ENCODE measurements around the gene ERI3. TPM values are rescaled to one million over a fixed set of nuclear protein-coding genes. Genes with fewer than 3 reads are reported as not detected.
A peak's percentile ranks its signal among the peaks of the same experiment; 100 is the strongest.

ERI3 gene
- total RNA-seq, 1 experiment from 2014 or later, result 74.7 TPM

GRCh38 chr1:44262414-44262813 lies 92.6 kb downstream of the ERI3 start (continued):
- TF ChIP-seq ERG (CRISPR knock-in tag; IDR thresholded peaks at IDR 0.05) (no peak), ZBTB21 (CRISPR knock-in tag; IDR thresholded peaks at IDR 0.05; ENCODE audit: borderline replicate concordance) (no peak), ETV6 (CRISPR knock-in tag; IDR thresholded peaks at IDR 0.05) (no peak)
- TF ChIP-seq, protein P1, sequence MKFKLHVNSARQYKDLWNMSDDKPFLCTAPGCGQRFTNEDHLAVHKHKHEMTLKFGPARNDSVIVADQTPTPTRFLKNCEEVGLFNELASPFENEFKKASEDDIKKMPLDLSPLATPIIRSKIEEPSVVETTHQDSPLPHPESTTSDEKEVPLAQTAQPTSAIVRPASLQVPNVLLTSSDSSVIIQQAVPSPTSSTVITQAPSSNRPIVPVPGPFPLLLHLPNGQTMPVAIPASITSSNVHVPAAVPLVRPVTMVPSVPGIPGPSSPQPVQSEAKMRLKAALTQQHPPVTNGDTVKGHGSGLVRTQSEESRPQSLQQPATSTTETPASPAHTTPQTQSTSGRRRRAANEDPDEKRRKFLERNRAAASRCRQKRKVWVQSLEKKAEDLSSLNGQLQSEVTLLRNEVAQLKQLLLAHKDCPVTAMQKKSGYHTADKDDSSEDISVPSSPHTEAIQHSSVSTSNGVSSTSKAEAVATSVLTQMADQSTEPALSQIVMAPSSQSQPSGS (CRISPR knock-in tag; IDR thresholded peaks at IDR 0.05; ENCODE audit: borderline replicate concordance, low read depth), result no peak
- TF ChIP-seq, protein P2, sequence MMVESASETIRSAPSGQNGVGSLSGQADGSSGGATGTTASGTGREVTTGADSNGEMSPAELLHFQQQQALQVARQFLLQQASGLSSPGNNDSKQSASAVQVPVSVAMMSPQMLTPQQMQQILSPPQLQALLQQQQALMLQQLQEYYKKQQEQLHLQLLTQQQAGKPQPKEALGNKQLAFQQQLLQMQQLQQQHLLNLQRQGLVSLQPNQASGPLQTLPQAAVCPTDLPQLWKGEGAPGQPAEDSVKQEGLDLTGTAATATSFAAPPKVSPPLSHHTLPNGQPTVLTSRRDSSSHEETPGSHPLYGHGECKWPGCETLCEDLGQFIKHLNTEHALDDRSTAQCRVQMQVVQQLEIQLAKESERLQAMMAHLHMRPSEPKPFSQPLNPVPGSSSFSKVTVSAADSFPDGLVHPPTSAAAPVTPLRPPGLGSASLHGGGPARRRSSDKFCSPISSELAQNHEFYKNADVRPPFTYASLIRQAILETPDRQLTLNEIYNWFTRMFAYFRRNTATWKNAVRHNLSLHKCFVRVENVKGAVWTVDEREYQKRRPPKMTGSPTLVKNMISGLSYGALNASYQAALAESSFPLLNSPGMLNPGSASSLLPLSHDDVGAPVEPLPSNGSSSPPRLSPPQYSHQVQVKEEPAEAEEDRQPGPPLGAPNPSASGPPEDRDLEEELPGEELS (CRISPR knock-in tag; IDR thresholded peaks at IDR 0.05), result no peak

- ChIA-PET POLR2A (no interaction called here), CTCF (interaction anchor here (0.8 to 1.8 kb wide), 18 partner anchors 9 to 391 kb away, joined by 3 to 14 read pairs (median 5); no protein-coding TSS in a partner anchor)
- Mint-ChIP-seq H3K9me3 (no peaks in the 10 kb centered on the region), H3K4me1 (peaks cover 55% of the 10 kb centered on the region), H3K4me3 (no peak overlapping the region), H3K36me3 (no peaks in the 10 kb centered on the region), H3K27ac (peak overlapping the region; percentile 81), H3K27me3 (ENCODE audit: low read depth) (no peaks in the 10 kb centered on the region)
- DNase-seq (ENCODE audit: low spot score) (no peak), ATAC-seq (no peak)
- TF ChIP-seq TCF7 (CRISPR knock-in tag; IDR thresholded peaks at IDR 0.05; ENCODE audit: low read depth) (no peak), ELF4 (CRISPR knock-in tag; IDR thresholded peaks at IDR 0.05; ENCODE audit: low read depth) (no peak), ZNF121 (CRISPR knock-in tag; IDR thresholded peaks at IDR 0.05) (no peak), NFATC4 (CRISPR knock-in tag; IDR thresholded peaks at IDR 0.05) (no peak), USF2 (CRISPR knock-in tag; IDR thresholded peaks at IDR 0.05) (no peak), OVOL2 (CRISPR knock-in tag; IDR thresholded peaks at IDR 0.05; ENCODE audit: borderline replicate concordance) (no peak), CBFB (CRISPR knock-in tag; IDR thresholded peaks at IDR 0.05; ENCODE audit: low read depth) (no peak), MAX (CRISPR knock-in tag; IDR thresholded peaks at IDR 0.05) (no peak), SOX15 (CRISPR knock-in tag; IDR thresholded peaks at IDR 0.05) (no peak), ATF1 (CRISPR knock-in tag; IDR thresholded peaks at IDR 0.05) (no peak), ZNF416 (CRISPR knock-in tag; IDR thresholded peaks at IDR 0.05) (no peak)
- TF ChIP-seq, protein P3, sequence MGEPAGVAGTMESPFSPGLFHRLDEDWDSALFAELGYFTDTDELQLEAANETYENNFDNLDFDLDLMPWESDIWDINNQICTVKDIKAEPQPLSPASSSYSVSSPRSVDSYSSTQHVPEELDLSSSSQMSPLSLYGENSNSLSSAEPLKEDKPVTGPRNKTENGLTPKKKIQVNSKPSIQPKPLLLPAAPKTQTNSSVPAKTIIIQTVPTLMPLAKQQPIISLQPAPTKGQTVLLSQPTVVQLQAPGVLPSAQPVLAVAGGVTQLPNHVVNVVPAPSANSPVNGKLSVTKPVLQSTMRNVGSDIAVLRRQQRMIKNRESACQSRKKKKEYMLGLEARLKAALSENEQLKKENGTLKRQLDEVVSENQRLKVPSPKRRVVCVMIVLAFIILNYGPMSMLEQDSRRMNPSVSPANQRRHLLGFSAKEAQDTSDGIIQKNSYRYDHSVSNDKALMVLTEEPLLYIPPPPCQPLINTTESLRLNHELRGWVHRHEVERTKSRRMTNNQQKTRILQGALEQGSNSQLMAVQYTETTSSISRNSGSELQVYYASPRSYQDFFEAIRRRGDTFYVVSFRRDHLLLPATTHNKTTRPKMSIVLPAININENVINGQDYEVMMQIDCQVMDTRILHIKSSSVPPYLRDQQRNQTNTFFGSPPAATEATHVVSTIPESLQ (CRISPR knock-in tag; IDR thresholded peaks at IDR 0.05), result no peak
- TF ChIP-seq, protein P2 (CRISPR knock-in tag; IDR thresholded peaks at IDR 0.05), result no peak
- TF ChIP-seq, protein P4, sequence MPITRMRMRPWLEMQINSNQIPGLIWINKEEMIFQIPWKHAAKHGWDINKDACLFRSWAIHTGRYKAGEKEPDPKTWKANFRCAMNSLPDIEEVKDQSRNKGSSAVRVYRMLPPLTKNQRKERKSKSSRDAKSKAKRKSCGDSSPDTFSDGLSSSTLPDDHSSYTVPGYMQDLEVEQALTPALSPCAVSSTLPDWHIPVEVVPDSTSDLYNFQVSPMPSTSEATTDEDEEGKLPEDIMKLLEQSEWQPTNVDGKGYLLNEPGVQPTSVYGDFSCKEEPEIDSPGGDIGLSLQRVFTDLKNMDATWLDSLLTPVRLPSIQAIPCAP (CRISPR knock-in tag; IDR thresholded peaks at IDR 0.05), result no peak
- TF ChIP-seq, protein P5, sequence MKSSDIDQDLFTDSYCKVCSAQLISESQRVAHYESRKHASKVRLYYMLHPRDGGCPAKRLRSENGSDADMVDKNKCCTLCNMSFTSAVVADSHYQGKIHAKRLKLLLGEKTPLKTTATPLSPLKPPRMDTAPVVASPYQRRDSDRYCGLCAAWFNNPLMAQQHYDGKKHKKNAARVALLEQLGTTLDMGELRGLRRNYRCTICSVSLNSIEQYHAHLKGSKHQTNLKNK (CRISPR knock-in tag; IDR thresholded peaks at IDR 0.05), result no peak
- TF ChIP-seq, protein P6, sequence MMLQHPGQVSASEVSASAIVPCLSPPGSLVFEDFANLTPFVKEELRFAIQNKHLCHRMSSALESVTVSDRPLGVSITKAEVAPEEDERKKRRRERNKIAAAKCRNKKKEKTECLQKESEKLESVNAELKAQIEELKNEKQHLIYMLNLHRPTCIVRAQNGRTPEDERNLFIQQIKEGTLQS (CRISPR knock-in tag; conservative IDR thresholded peaks at IDR 0.05), result no peak
- TF ChIP-seq, protein P7, sequence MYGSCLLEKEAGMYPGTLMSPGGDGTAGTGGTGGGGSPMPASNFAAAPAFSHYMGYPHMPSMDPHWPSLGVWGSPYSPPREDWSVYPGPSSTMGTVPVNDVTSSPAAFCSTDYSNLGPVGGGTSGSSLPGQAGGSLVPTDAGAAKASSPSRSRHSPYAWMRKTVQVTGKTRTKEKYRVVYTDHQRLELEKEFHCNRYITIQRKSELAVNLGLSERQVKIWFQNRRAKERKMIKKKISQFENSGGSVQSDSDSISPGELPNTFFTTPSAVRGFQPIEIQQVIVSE (CRISPR knock-in tag; IDR thresholded peaks at IDR 0.05; ENCODE audit: borderline replicate concordance), result no peak
- TF ChIP-seq, protein P1 (CRISPR knock-in tag; IDR thresholded peaks at IDR 0.05; ENCODE audit: borderline replicate concordance, low read depth), result no peak
These were observed 93.1 kb downstream of the ERI3 start for GRCh38 chr1:44261962-44262361.

All from WTC11 (cell line).